Activated CD4-positive, alpha-beta T cell treated with anti-CD3 and anti-CD28 coated beads, Interleukin-2, amount 10 ng/mL, durations not matched to agents 7 days and 5 days (primary cell): Measurements from ENCODE around the gene BRSK2. TPM values are rescaled to one million over a fixed set of nuclear protein-coding genes. Genes with fewer than 3 reads are reported as not detected.
"Not testable (repeated sequence)": the region's sequence is repeated elsewhere in the genome, so short reads cannot be mapped to it uniquely, and the experiment has no call there.

Source experiments
- CTCF ChIA-PET: fragments of 350-600 bp; sonication (Branson Sonifier 250); formaldehyde crosslinking; loops from one replicate; lab custom pipeline; 2021; ENCODE audit warnings: antibody characterized with exemption; lab: Charles Lee
- POLR2A ChIA-PET: fragments of 350-600 bp; sonication (Branson Sonifier 250); formaldehyde crosslinking; loops from one replicate; lab custom pipeline; 2021; ENCODE audit warnings: antibody characterized with exemption; lab: Charles Lee
- DNase-seq: peaks from one replicate; pipeline ENCODE4 v3.0.0-alpha.2; 2020
- H3K27ac Mint-ChIP-seq: one replicate; pipeline ENCODE4 v1.8.0; 2021; ENCODE audit warnings: mild to moderate bottlenecking, moderate library complexity, mixed read lengths
- H3K27me3 Mint-ChIP-seq: one replicate; pipeline ENCODE4 v1.8.0; 2021; ENCODE audit warnings: mixed read lengths
- H3K36me3 Mint-ChIP-seq: one replicate; pipeline ENCODE4 v1.8.0; 2021; ENCODE audit warnings: low read depth, mixed read lengths
- H3K4me1 Mint-ChIP-seq: one replicate; pipeline ENCODE4 v1.8.0; 2021; ENCODE audit warnings: mixed read lengths
- H3K4me3 Mint-ChIP-seq: one replicate; pipeline ENCODE4 v1.8.0; 2021; ENCODE audit warnings: mild to moderate bottlenecking, moderate library complexity, mixed read lengths
- H3K9me3 Mint-ChIP-seq: one replicate; pipeline ENCODE4 v1.8.0; 2021; ENCODE audit warnings: mixed read lengths
- total RNA-seq, 2 experiments: library from RNA; stranded (reverse); gene quantifications; one replicate each; pipeline ENCODE4 v1.2.3, GENCODE V29; 2021

The BRSK2 gene
- total RNA-seq, 2 experiments from 2014 or later = not detected

- CTCF ChIA-PET = interaction anchor here (0.6 kb wide), 1 partner anchor 1099 kb away, joined by 3 read pairs; no protein-coding TSS in a partner anchor
- no peak overlapping the region for H3K4me3 Mint-ChIP-seq
- no peaks in the 10 kb centered on the region for H3K9me3 Mint-ChIP-seq
- POLR2A ChIA-PET = no interaction called here
- H3K27me3 Mint-ChIP-seq = no peaks in the 10 kb centered on the region
- no peaks in the 10 kb centered on the region for H3K4me1 Mint-ChIP-seq
- no peak overlapping the region for H3K27ac Mint-ChIP-seq
- no peaks in the 10 kb centered on the region for H3K36me3 Mint-ChIP-seq
- DNase-seq = no peak
Observed at GRCh38 chr11:1405186-1406020, 15.7 kb downstream of the BRSK2 start.

- POLR2A ChIA-PET = no interaction called here
- Mint-ChIP-seq H3K4me1 (no peaks in the 10 kb centered on the region), H3K36me3 (no peaks in the 10 kb centered on the region), H3K27me3 (no peaks in the 10 kb centered on the region), H3K9me3 (no peaks in the 10 kb centered on the region), H3K4me3 (no peak overlapping the region), H3K27ac (no peak overlapping the region)
- CTCF ChIA-PET = no interaction called here
- no peak for DNase-seq
Observed at GRCh38 chr11:1406571-1407485, 17.1 kb downstream of the BRSK2 start.

GRCh38 chr11:1407668-1408067 is 17.9 kb downstream of the BRSK2 start:
- H3K27me3 Mint-ChIP-seq = no peaks in the 10 kb centered on the region
- POLR2A ChIA-PET = no interaction called here
- H3K36me3 Mint-ChIP-seq = no peaks in the 10 kb centered on the region
- CTCF ChIA-PET = no interaction called here
- no peak for DNase-seq
- H3K4me1 Mint-ChIP-seq = no peaks in the 10 kb centered on the region
- H3K9me3 Mint-ChIP-seq = no peaks in the 10 kb centered on the region
- no peak overlapping the region for H3K4me3 Mint-ChIP-seq
- H3K27ac Mint-ChIP-seq = no peak overlapping the region

- Mint-ChIP-seq H3K27me3 (no peaks in the 10 kb centered on the region), H3K4me1 (no peaks in the 10 kb centered on the region), H3K4me3 (no peak overlapping the region), H3K9me3 (no peaks in the 10 kb centered on the region), H3K36me3 (no peaks in the 10 kb centered on the region), H3K27ac (no peak overlapping the region)
- POLR2A ChIA-PET = no interaction called here
- no peak for DNase-seq
- CTCF ChIA-PET = no interaction called here
Observed at GRCh38 chr11:1408346-1408745, 18.6 kb downstream of the BRSK2 start.

GRCh38 chr11:1409108-1409851 is 19.5 kb downstream of the BRSK2 start:
- H3K9me3 Mint-ChIP-seq = no peaks in the 10 kb centered on the region
- POLR2A ChIA-PET = no interaction called here
- no peak overlapping the region for H3K4me3 Mint-ChIP-seq
- CTCF ChIA-PET = no interaction called here
- no peaks in the 10 kb centered on the region for H3K36me3 Mint-ChIP-seq
- no peaks in the 10 kb centered on the region for H3K27me3 Mint-ChIP-seq
- H3K4me1 Mint-ChIP-seq = no peaks in the 10 kb centered on the region
- DNase-seq = no peak
- H3K27ac Mint-ChIP-seq = no peak overlapping the region

- H3K4me3 Mint-ChIP-seq, DNase-seq, CTCF ChIA-PET, H3K27ac Mint-ChIP-seq, H3K27me3 Mint-ChIP-seq, H3K36me3 Mint-ChIP-seq, H3K9me3 Mint-ChIP-seq, H3K4me1 Mint-ChIP-seq, POLR2A ChIA-PET: not testable (repeated sequence)
Observed at GRCh38 chr11:1409852-1410125, 20.1 kb downstream of the BRSK2 start.

- DNase-seq = no peak
- H3K36me3 Mint-ChIP-seq = no peaks in the 10 kb centered on the region
- no peaks in the 10 kb centered on the region for H3K4me1 Mint-ChIP-seq
- peaks cover 3% of the 10 kb centered on the region for H3K9me3 Mint-ChIP-seq
- H3K4me3 Mint-ChIP-seq = no peak overlapping the region
- POLR2A ChIA-PET = no interaction called here
- no peak overlapping the region for H3K27ac Mint-ChIP-seq
- no peaks in the 10 kb centered on the region for H3K27me3 Mint-ChIP-seq
- CTCF ChIA-PET = no interaction called here
Observed at GRCh38 chr11:1410366-1411291, 20.9 kb downstream of the BRSK2 start.

- H3K36me3 Mint-ChIP-seq = no peaks in the 10 kb centered on the region
- ChIA-PET CTCF (no interaction called here), POLR2A (no interaction called here)
- no peak for DNase-seq
- peaks cover 3% of the 10 kb centered on the region for H3K9me3 Mint-ChIP-seq
- no peaks in the 10 kb centered on the region for H3K4me1 Mint-ChIP-seq
- no peak overlapping the region for H3K27ac Mint-ChIP-seq
- H3K4me3 Mint-ChIP-seq = no peak overlapping the region
- no peaks in the 10 kb centered on the region for H3K27me3 Mint-ChIP-seq
Observed at GRCh38 chr11:1411301-1411700, 21.6 kb downstream of the BRSK2 start.

GRCh38 chr11:1411739-1412138 is 22.0 kb downstream of the BRSK2 start:
- H3K36me3 Mint-ChIP-seq, H3K4me3 Mint-ChIP-seq, H3K9me3 Mint-ChIP-seq, H3K4me1 Mint-ChIP-seq, H3K27me3 Mint-ChIP-seq, POLR2A ChIA-PET, CTCF ChIA-PET, DNase-seq, H3K27ac Mint-ChIP-seq: not testable (repeated sequence)

- Mint-ChIP-seq H3K4me3 (no peak overlapping the region), H3K27me3 (no peaks in the 10 kb centered on the region), H3K9me3 (peaks cover 9% of the 10 kb centered on the region), H3K36me3 (peaks cover 2% of the 10 kb centered on the region), H3K4me1 (no peaks in the 10 kb centered on the region), H3K27ac (no peak overlapping the region)
- ChIA-PET CTCF (interaction anchor here (1.1 kb wide), 1 partner anchor 10 kb away, joined by 3 read pairs; no protein-coding TSS in a partner anchor), POLR2A (no interaction called here)
- DNase-seq = no peak
Observed at GRCh38 chr11:1412377-1413095, 22.8 kb downstream of the BRSK2 start.

- Mint-ChIP-seq H3K27me3 (no peaks in the 10 kb centered on the region), H3K4me1 (no peaks in the 10 kb centered on the region), H3K36me3 (peaks cover 4% of the 10 kb centered on the region), H3K4me3 (no peak overlapping the region), H3K27ac (no peak overlapping the region), H3K9me3 (peaks cover 19% of the 10 kb centered on the region)
- ChIA-PET CTCF (no interaction called here), POLR2A (no interaction called here)
- no peak for DNase-seq
Observed at GRCh38 chr11:1414650-1415049, 24.9 kb downstream of the BRSK2 start.
